Heart left ventricle (tissue), 16 donors: ENCODE data around the gene VAC14. TPM values are rescaled to one million over a fixed set of nuclear protein-coding genes. Genes with fewer than 3 reads are reported as not detected.

Experiments used
- ATAC-seq, 4 donors: fragments of 200-7000 bp; cut with Tn5 transposase; one replicate each; pipeline ENCODE4 v1.9.1; 2020 to 2022; ENCODE audit warnings: moderate library complexity in 4 of 4, mild to moderate bottlenecking in 3 of 4, moderate number of reproducible peaks in 1 of 4
- DNase-seq, 5 donors: peaks; one replicate each; pipeline ENCODE4 v3.0.0-alpha.2; 2020
- H3K27ac ChIP-seq, 12 donors: fragments of 200-600 bp; sonication (generic) in 4 of 12; one replicate each; pipeline versions ENCODE4 v1.5.0 to v1.8.0; 2016 to 2022; ENCODE audit warnings: mild to moderate bottlenecking in 2 of 12
- H3K27me3 ChIP-seq, 9 donors: fragments of 200-600 bp; sonication (generic) in 2 of 9; one replicate each; pipeline versions ENCODE4 v1.5.1 to v1.8.0; 2016 to 2022; ENCODE audit warnings: mild to moderate bottlenecking in 3 of 9
- H3K36me3 ChIP-seq, 9 donors: fragments of 200-600 bp; sonication (generic) in 2 of 9; one replicate each; pipeline versions ENCODE4 v1.5.0 to v1.8.0; 2018 to 2022; ENCODE audit warnings: mild to moderate bottlenecking in 2 of 9
- H3K4me1 ChIP-seq, 12 donors: fragments of 200-600 bp; sonication (generic) in 4 of 12; one replicate each; pipeline versions ENCODE4 v1.5.0 to v1.8.0; 2016 to 2022; ENCODE audit warnings: mild to moderate bottlenecking in 3 of 12
- H3K4me3 ChIP-seq, 12 donors: fragments of 200-600 bp; sonication (generic) in 4 of 12; one replicate each; pipeline versions ENCODE4 v1.5.0 to v1.8.0; 2017 to 2022; ENCODE audit warnings: mild to moderate bottlenecking in 9 of 12, moderate library complexity in 4 of 12
- H3K9me3 ChIP-seq, 12 donors: fragments of 200-600 bp; sonication (generic) in 4 of 12; one replicate each; pipeline versions ENCODE4 v1.5.0 to v1.8.0; 2016 to 2022; ENCODE audit warnings: mild to moderate bottlenecking in 1 of 12
- POLR2A ChIP-seq, 2 donors: fragments of 450-650 bp; IDR thresholded peaks; one replicate each; pipeline ENCODE4 v1.6.1; 2017; ENCODE audit warnings: antibody characterized with exemption in 2 of 2, mild to moderate bottlenecking in 2 of 2, moderate library complexity in 2 of 2
- WGBS, 4 donors: extraction: QIAGEN DNeasy Blood & Tissue Kit in 2 of 4; methylation state at CpG; one replicate each; pipeline versions ENCODE4 v1.1.5 to v1.1.7; 2013 to 2018; 5-methylcytosine and 5-hydroxymethylcytosine counted together
- intact Hi-C, 10 donors: fragments of 100-400 bp; cut with DNase I; formaldehyde crosslinking; loops; one replicate each; pipeline versions ENCODE4 v1.11.1 to v1.14.2; 2022
- polyA plus RNA-seq, 2 donors: library from polyadenylated mRNA; stranded (reverse); fragments of 200-250 nt; gene quantifications; one replicate each; pipeline ENCODE4 v1.2.3, GENCODE V29; 2013
- total RNA-seq, 9 donors: library from RNA; depleted of rRNA in 2 of 9; stranded (reverse); fragments of >200 nt in 2 of 9; fragmentation: NEBNext Ultra II Directional in 3 of 9; extraction: Animal tissue kit (Norgen Biotek cat#: 25700) in 3 of 9; gene quantifications; one replicate each; pipeline versions ENCODE4 v1.1.0 to v1.2.4, GENCODE V29; 2016 to 2023
- TF ChIP-seq, protein P1 (sequence below), 12 donors: fragments of 200-600 bp; sonication (generic) in 4 of 12; IDR thresholded peaks; one replicate each; pipeline versions ENCODE4 v1.5.0 to v1.8.0; 2018 to 2022; ENCODE audit warnings: antibody characterized with exemption in 12 of 12, mild to moderate bottlenecking in 5 of 12
- donor health status: ischemic (EF 13 %, LVEDD 7.1; RV severe dilation, severe dysfunction).
- donor health status: healthy with polysubstance abuse.
- donor health status: DM: no; HTN: yes; CAD: no.
- donor health status: DM: no; HTN: no; CAD: no.
- donor health status: ischemic (EF 25% LVEDD 6.9; RV normal size, moderate dysfunction).
- donor health status: ischemic (EF 25% LVEDD 5.7; RV mildly dilated, moderate dysfunction).
- donor health status: healthy.
- donor health status: DM: yes; HTN: yes; CAD: no.
- donor health status: ischemic (EF 35%, LVEDD 5.7; RV mildly dilated, moderate dysfunction).
- donor health status: nonischemic (EF 11% LVEDD 7.7; RV severe dilation, severe dysfunction).
- donor health status: DM: yes; HTN: yes; CAD: no.
- donor health status: PGD.
- donor health status: ischemic (EF 29% LVEDD 5.4; RV normal size, mild dysfunction).
- donor health status: nonischemic (EF 23%, LVEDD 6.1; RV moderate dilation, normal function).

The VAC14 gene
- total and polyA plus RNA-seq, 11 donors, result 13.9 to 48.0 (median 26.1) TPM

DNA sequence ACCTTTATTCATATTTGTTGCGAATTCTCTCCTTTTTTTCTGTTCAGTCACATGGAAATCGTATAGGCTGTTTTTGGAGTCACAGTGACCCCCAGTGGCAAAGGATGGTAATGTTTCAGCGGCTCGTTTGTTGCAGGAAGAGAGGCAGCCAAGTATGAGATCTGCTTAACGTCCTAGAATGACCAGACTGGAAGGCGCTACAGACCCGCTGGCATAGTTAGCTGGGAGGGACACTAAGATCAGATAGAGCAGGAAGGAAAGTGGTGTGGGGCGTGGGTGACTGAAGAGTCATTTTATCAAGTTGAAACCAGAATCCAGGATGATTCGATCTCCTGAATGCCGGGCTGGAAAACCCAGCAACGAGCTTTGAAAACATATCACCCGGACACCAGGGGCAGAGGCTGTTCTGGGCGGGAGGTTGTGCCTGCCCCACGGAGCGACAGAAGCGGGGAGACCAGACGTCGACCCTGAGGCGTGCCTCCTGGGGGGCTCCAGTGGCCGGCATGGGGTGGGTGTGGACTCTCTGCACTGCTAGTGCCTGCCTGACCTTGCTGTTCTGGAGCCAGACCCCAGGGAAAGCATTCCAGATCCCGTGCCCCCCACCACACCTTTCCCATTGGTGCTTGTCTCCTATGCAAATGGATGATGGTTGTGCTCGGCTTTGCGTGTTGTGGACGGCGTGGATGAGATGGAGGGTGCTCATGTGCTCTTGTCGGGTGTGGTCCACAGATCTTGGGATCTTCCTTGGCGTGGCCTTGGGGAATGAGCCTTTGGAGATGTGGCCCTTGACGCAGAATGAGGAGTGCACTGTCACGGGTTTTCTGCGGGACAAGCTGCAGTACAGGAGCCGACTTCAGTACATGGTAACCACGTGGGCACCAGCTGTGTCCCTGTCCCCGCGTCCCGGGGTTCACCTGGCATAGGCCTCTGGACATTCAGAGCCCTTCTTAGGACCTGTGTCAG is 146.9 kb downstream of the VAC14 start:
- 33 to 41% (median 38%) methylated on average over 33 to 35 of the region's 35 CpGs for WGBS, 4 donors
- H3K9me3 ChIP-seq, result no peaks in the 10 kb centered on the region
- DNase-seq (peak in 4 of 5 donors; percentile 70 to 80 (median 75)), ATAC-seq (peak; percentile 73 to 86 (median 82))
- H3K4me1 ChIP-seq, result peaks cover 0 to 8% (median 5%) of the 10 kb centered on the region in 12 donors
- peak overlapping the region in 6 of 12 donors; percentile 5 to 67 (median 40) for H3K27ac ChIP-seq
- peaks cover 0 to 6% (median 0%) of the 10 kb centered on the region in 9 donors for H3K36me3 ChIP-seq
- TF ChIP-seq, protein P1, sequence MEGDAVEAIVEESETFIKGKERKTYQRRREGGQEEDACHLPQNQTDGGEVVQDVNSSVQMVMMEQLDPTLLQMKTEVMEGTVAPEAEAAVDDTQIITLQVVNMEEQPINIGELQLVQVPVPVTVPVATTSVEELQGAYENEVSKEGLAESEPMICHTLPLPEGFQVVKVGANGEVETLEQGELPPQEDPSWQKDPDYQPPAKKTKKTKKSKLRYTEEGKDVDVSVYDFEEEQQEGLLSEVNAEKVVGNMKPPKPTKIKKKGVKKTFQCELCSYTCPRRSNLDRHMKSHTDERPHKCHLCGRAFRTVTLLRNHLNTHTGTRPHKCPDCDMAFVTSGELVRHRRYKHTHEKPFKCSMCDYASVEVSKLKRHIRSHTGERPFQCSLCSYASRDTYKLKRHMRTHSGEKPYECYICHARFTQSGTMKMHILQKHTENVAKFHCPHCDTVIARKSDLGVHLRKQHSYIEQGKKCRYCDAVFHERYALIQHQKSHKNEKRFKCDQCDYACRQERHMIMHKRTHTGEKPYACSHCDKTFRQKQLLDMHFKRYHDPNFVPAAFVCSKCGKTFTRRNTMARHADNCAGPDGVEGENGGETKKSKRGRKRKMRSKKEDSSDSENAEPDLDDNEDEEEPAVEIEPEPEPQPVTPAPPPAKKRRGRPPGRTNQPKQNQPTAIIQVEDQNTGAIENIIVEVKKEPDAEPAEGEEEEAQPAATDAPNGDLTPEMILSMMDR (IDR thresholded peaks at IDR 0.05), result peak; percentile 80 to 95 (median 92)
- no peak for TF ChIP-seq POLR2A (IDR thresholded peaks at IDR 0.05)
- no peaks in the 10 kb centered on the region for H3K27me3 ChIP-seq
- intact Hi-C loops, result loop anchor here (1.0 to 10.0 kb wide), 13 partner anchors 119 to 322 kb away; partner anchors contain the start of gene DDX19A (in 1 of the 10)
- H3K4me3 ChIP-seq, result peak overlapping the region in 10 of 12 donors; percentile 7 to 44 (median 30)

GRCh38 chr16:70653406-70653805 is 147.6 kb downstream of the VAC14 start:
- 83 to 95% (median 84%) methylated on average over 4 of the region's 4 CpGs for WGBS, 4 donors
- Histone ChIP-seq H3K36me3 (peaks cover 0 to 6% (median 0%) of the 10 kb centered on the region in 9 donors), H3K27ac (peak overlapping the region in 1 of 12 donors; percentile 15), H3K27me3 (no peaks in the 10 kb centered on the region), H3K9me3 (no peaks in the 10 kb centered on the region), H3K4me3 (no peak overlapping the region), H3K4me1 (peaks cover 0 to 8% (median 5%) of the 10 kb centered on the region in 12 donors)
- no peak for ATAC-seq
- intact Hi-C loops, result loop anchor here (1.0 to 10.0 kb wide), 13 partner anchors 119 to 321 kb away; partner anchors contain the start of gene DDX19A (in 1 of the 10)
- TF ChIP-seq, protein P1 (IDR thresholded peaks at IDR 0.05), result no peak
- TF ChIP-seq POLR2A (IDR thresholded peaks at IDR 0.05), result no peak
- DNase-seq, result no peak

DNA sequence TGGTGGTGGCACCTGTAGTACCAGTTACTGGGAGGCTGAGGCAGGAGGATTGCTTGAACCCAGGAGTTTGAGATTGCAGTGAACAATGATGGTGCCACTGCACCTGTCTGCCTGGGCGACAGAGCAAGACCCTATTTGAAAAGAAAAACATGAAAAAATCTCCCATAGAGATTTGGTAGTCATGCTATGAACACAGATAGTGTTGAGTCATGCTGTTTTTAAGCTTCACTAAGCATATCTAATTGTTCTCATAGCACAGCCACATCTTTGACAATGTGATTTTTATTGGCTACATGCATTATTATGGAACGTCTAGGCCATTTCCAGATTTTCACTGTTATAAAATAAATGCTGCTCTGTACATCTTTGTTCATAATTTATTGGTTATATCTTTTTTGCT is 148.6 kb downstream of the VAC14 start:
- peaks cover 0 to 12% (median 5%) of the 10 kb centered on the region in 12 donors for H3K4me1 ChIP-seq
- no peak for ATAC-seq
- TF ChIP-seq, protein P1 (IDR thresholded peaks at IDR 0.05), result no peak
- TF ChIP-seq POLR2A (IDR thresholded peaks at IDR 0.05), result no peak
- no peaks in the 10 kb centered on the region for H3K9me3 ChIP-seq
- H3K27ac ChIP-seq, result no peak overlapping the region
- WGBS, 4 donors, result 85 to 91% (median 86%) methylated on average over 2 of the region's 2 CpGs
- intact Hi-C loops, result loop anchor here (2.0 to 10.0 kb wide), 12 partner anchors 118 to 320 kb away; partner anchors contain the start of gene DDX19A (in 1 of the 10)
- H3K36me3 ChIP-seq, result peaks cover 0 to 6% (median 0%) of the 10 kb centered on the region in 9 donors
- DNase-seq, result no peak
- no peak overlapping the region for H3K4me3 ChIP-seq
- H3K27me3 ChIP-seq, result no peaks in the 10 kb centered on the region

DNA sequence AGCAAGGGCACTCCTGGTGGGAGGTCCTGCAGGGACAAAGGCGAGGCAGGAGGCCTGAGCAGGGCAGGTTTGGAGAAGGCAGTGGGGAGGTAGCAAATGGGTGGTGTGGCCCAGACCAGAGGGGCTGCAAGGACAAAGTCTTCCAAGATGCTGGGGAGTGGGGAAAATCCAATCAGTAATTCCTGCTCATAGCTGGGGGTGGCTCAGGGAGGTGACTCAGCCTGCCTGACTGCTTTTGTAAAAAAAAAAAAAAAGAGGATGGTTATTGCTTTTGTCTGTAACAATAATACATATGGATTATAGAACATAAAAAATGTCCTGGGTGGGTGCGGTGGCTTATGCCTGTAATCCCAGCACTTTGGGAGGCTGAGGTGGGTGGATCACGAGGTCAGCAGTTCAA is 149.4 kb downstream of the VAC14 start:
- DNase-seq (no peak), ATAC-seq (no peak)
- H3K4me1 ChIP-seq, result peaks cover 0 to 20% (median 7%) of the 10 kb centered on the region in 12 donors
- H3K9me3 ChIP-seq, result no peaks in the 10 kb centered on the region
- intact Hi-C loops, result loop anchor here (5.0 to 10.0 kb wide), 10 partner anchors 117 to 319 kb away; partner anchors contain the start of gene DDX19A (in 1 of the 10)
- no peak overlapping the region for H3K4me3 ChIP-seq
- peaks cover 0 to 4% (median 0%) of the 10 kb centered on the region in 9 donors for H3K36me3 ChIP-seq
- 94 to 97% (median 96%) methylated on average over 3 of the region's 3 CpGs for WGBS, 4 donors
- no peak overlapping the region for H3K27ac ChIP-seq
- TF ChIP-seq, protein P1 (IDR thresholded peaks at IDR 0.05), result no peak
- TF ChIP-seq POLR2A (IDR thresholded peaks at IDR 0.05), result no peak
- no peaks in the 10 kb centered on the region for H3K27me3 ChIP-seq
